ENCODE measurements around the gene TACC2.
"Not testable (repeated sequence)": the region's sequence is repeated elsewhere in the genome, so short reads cannot be mapped to it uniquely, and the experiment has no call there.

Gene TACC2

DNA sequence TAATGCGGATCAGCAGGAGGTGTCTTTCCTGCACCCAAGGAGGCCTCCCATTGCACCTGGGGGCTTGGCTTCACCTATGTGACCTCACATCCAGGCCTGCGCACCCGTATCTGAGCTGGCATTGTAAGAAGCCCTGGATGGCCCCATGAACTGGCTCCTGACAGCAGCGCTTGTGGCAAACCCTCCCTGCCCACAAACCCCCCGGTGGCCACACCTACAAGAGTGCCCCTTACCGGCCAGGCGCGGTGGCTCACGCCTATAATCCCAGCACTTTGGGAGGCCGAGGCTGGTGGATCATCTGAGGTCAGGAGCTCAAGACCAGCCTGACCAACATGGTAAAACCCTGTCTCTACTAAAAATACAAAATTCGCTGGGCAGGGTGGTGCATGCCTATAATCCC, 107.2 kb downstream of the TACC2 start:
- DNase-seq, result not testable (repeated sequence)

DNA sequence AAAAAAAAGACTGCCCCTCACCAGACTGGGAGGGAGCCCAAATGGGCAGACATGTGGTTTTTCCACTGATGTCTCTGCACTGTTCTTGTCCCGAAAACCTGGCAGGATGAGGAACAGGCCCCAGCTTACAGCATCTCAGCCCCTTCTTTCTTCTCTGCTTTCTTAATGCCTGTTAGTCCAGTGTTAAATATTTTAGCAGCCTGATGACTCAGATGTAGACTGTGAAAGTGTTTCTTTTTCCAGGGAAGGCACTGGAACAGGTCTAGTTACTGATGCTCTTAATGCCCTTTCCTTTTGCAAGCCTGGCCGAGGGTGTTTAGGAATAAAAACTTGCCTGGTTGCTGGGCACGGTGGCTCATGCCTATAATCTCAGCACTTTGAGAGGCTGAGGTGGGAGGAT, 107.7 kb downstream of the TACC2 start:
- no peak for DNase-seq

DNA sequence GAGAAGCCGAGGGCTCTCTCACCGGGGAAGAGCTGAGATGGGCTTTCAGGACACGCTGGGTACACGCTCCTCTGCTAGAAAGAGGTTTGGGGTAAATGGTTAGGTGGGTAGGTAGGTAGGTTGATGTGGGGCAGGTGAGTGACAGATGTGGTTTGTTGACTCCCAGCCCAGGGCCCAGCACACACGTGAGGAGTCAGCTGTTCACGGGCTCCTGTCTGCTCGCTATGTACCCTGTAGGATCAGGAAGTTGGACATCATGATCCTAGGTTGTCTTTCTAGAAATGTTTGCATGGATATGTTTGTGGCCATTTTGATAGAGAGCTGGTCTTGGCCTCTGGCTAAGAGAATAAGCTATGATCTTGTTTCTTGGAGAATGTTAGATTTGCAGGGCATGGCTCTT, 109.0 kb downstream of the TACC2 start:
- DNase-seq, result no peak

DNA sequence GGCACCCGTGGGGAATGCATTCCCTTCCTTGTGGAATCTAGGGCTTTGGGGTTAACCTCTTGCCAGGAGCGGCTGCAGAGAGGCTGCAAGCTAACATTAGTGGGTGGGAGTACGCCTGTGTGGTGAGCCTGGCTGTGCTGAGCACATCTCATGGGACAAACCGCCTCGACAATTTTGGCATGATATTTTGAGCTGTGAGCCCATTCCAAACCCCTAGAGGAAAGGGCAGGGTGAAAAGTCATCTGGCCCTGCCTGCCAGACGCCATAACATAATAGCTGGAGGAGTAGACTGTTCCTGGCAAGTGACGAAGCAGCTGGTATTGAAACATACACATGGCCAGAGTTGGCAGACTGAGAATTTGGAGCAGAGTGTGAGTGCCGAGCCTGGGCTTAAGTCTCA, 110.0 kb downstream of the TACC2 start:
- DNase-seq, result no peak

DNA sequence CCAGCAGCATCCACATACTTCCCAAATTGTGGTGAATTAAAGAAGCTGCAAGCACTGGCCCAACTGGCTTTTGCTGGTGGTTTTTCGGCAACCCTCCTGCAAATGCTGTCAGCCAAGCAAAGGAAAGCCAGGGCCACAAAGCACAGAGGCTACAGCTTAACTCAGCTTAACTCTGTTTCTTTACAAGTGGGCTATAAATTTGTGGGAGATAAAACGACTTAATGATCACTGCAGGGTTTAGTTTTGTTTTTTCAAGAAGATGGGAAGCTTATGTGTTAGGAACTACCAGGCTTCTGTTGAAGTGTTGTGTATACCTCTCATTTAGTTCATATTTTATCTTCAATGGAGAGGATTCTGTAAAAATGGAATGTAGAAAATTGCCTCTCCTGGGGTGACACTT, 110.6 kb downstream of the TACC2 start:
- DNase-seq, result no peak

DNA sequence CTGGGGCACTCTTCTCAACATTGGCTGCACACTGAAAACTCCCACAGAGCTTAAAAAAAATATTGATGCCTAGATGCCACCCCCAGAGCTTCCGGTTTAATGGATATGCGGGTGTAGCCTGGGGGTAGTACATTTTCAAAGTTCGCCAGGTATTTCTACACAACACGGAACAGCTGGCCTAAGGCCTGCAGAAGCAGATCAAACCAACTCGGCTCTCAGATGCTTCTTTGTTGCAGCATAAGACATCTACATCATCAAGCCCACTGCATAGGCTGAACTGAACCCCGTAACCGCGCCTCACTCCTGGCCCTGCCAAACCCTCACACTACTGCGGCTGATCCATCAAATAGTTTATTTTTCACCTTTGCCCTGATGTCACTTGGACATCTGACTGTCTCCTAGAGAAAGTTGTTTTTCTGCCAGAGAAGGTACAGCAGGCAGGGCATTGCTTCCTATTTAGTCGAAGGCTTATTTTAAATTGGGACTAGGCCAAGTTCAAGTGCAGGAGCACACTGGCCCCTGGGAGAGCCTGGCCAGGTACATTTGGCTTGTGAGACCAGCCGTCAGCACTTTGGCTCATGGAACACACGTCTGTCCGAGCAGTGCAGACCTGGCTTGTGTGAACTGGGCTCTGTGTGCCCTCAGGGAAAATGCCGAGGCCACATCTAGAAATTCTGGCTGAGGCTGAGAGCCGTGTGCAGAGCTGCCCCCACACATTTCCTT, 113.3 kb downstream of the TACC2 start:
- DNase-seq, result no peak

DNA sequence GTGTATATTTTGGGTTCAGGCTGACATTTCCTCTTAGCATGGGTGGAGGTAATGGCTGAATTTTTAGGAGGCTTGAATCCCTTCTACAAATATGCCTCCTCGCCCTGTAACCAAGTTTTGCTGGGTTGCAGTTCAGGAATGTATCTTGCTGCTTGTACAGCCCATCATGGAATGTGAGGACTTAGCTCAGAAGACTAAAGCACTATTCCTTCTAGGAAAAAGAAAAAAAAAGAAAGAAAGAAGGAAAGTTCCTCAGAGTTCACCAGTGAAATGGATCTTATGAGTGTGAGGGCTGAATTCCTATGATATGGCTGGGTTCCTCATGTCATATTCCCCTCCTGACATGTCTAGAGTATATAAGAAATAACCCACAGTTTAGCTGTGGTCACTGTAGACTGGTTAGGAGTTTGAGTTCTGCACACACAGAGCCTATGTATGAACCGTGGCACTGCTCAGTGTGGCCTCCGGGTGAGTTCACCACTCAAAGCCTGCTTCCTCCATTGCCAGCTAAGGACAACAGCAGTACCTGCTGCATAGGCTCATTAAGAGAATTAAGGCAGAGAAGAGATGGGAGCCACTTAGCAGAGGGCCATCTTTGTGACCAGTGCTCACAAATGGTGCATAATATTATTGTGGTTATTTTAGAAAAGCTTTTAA, 114.0 kb downstream of the TACC2 start:
- DNase-seq, result no peak

DNA sequence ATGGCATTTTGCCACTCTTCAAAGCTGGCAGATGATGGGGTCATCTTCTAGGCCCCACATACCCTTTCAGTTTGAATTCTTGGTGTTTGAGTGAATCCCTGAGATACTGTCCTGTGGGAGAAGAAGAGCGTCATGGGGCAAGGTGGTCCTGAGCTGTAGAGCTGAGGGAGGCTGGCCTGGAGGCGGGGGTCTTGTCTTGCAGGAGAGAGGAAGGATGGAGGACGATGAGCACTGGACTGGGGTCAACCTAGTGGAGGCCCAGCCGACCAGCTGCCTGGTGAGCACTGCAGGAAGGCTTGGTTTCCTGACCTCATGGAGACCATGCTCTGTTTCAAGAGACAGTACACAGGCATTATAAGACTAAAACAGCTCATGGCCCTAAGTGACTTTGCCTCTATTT, 114.6 kb downstream of the TACC2 start:
- no peak for DNase-seq

DNA sequence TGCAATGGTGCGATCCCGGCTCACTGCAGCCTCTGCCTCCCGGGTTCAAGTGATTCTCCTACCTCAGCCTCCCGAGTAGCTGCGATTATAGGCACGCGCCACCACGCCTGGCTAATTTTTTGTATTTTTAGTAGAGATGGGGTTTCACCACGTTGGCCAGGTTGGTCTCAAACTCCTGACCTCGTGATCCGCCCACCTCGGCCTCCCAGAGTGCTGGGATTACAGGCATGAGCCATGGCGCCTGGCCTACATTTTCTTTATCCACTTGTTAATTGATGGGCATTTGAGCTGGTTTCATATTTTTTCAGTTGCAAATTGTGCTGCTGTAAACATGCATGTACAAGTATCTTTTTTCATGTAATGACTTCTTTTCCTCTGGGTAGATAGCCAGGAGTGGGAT, 119.8 kb downstream of the TACC2 start:
- not testable (repeated sequence) for DNase-seq

DNA sequence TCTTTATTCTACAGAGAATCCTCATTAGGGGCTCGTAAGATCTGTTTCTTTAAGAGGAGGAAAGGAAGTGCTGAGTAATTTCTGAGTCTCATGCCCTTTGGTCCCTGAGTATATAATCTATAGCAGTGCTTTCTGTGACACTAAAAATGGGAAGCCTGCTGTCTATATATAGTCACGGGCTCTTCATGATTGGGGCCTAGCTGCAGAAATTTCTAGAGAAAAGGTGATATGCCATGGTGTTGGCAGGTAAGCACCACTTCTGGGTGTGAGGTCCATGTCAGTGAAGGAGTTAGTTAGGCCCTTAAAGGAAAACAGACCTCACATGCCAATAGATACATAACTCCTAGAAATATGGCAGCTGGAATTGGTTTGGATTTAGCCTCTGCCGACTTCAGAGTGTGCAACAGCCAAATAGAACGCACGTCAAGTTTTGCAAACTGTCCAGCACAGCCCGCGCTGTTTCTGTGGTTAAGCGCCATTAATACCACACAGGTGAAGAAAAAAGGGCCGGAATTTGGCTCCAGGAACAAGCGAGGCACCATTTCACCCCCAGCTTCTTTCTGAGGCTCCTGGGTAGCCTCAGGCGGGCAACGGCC, 123.2 kb downstream of the TACC2 start:
- peak; percentile 33 for DNase-seq

DNA sequence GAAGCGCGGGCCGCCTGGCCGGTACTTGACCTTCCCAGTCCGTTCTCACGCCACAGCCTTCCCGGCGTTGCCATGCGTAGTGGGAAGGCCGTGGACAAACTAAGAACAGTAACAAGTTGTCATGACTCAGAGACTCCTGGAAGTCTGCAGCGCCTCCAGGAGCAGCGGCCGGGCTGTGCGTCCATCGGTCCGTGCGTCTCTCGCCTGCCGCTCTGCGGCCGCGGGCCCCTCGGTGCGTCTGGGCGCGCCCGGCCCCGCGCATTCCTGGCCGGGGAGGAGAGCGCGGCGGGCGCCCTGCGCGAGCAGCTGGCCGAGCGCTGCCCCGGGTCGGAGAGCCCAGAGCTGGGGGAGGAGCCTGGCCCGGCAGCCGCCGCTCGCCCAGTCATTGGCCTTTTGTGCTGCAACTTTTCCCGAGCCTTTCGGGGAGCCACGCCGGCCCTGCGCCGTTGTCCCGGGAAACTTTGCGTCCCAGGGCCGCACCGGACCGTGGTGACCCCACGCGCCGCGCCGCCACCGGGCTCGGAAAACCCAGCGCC, 123.7 kb downstream of the TACC2 start:
- DNase-seq, result no peak

DNA sequence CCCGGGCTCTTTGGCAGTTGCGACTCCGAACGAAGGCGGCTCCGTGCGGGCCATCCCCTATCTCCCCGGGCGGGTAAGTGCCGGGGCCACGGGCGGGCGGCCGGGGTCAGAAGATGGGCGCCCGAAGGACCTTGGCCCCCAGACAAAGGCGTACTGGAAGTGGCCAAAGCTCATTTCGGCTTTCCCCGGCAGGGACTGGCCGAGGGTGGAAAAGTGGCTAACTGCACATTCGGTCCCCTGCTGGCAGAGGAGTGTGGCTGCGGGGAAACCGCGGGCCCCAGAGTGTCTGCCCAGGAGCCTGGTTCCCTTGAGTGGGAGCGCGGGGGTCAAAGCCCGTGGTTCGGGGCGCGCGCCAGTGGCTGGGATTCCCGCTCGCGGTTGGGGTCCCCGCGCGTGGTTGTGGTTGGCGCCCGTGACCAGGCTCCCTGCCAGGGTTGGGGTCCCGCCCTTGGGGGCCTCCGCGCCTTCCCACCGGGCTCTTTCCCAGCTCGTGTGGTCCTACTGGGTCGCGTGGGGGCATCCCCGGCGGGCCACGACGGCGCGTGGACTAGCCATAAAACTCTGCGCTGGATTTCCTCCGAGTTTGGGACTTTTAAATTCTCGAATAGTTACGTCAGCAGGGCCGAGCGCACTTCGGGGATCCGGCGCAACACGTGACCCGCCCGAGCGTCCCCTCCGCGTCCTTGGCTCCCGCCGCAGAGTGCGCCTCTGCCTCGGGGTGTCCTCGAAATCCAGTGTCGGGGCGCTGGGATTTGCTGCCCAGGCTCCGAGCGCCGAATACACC, 124.4 kb downstream of the TACC2 start:
- DNase-seq, result no peak

DNA sequence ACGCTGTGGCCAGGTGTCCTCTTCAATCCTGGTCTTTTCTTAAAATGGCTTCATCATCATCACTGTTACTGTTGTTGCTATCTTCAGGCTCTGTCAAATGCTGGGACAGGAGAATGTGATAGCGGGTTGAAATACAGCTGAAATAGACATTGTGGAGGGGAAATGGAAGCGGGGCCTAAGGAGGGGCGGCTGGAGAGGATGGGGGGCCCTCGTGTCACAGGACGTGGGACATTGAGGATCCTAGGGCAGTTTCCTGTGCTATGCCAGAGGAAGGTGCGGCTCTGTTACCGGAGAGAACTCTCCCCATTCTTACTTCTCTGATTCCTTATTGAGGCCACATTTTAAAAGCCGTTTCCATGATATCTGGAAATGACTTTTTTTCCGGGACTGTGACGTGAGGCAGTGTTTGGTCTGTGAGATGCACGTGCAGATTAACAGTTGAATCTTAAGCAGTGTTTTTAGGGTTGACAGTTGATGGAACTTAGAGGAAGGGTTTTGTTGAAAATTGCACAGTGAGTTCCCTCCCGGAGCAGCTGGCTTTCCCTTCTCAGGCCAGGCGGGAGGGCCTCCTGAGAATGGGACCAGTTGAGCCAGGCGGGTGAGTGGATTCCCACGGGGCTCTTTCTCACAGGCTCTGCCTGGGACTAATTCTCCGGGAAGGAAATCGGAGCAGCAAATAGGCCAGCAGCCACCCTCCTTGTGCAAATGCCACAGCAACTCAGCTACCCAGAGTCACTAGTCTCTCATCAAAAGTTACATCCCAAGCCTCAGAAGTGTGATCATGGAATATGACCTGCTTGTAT, 125.2 kb downstream of the TACC2 start:
- no peak for DNase-seq

DNA sequence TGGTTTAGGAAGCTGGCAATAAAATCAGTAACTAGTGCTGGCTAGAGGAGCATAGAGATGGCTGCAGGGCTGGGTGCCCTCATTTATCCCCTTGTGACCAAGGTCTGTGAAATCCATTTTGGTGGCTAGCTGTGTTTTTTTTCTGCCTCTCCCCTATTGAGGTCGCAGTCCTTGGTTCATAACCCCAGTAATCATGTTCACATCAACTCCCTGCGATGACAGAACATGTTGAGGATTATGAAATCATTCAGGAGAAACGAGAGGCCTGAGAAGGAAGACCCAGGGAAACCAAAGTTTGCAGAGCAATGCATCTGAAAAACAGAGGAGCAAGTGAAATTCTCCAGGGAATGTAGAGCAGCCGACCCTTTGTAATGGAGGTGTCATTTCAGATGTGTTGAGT, 126.9 kb downstream of the TACC2 start:
- DNase-seq, result no peak

DNA sequence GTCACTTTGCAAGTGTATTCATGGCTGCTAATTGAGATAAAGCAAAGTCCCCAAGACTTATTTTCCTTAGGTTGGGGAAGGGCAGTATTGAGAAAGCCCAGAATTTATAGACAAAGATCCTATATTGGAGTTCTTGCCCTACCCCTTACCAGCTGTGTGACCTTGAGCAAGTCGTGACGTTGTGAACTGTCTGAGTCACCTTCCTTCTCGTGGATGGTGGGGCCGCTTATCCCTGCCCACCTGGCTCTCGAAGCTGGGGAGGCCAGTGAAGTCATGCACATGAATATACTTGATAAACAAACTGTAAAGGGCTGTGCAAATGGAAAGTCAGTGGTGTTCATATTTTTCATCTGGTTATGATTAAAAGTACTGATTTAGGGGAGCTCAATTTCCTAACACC, 127.4 kb downstream of the TACC2 start:
- no peak for DNase-seq

DNA sequence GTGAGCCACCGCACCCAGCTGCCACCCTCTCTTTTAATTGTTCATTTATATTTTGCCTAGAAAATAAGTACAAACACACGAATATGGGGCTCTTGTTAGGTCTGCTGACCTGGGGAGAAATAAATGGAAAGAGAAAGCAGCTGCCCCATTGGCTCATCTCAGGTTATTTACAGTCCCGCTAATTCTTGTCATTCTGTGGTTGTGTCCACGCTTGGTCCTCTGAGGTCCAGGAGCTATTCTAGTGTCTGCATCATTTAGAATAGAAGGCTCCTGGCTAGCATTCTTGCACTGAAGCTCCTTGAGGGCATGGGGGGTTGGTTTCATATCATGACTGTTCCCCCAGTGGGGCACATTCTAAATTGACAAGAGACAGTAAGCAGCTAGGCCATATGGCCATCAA, 128.5 kb downstream of the TACC2 start:
- DNase-seq, result no peak

DNA sequence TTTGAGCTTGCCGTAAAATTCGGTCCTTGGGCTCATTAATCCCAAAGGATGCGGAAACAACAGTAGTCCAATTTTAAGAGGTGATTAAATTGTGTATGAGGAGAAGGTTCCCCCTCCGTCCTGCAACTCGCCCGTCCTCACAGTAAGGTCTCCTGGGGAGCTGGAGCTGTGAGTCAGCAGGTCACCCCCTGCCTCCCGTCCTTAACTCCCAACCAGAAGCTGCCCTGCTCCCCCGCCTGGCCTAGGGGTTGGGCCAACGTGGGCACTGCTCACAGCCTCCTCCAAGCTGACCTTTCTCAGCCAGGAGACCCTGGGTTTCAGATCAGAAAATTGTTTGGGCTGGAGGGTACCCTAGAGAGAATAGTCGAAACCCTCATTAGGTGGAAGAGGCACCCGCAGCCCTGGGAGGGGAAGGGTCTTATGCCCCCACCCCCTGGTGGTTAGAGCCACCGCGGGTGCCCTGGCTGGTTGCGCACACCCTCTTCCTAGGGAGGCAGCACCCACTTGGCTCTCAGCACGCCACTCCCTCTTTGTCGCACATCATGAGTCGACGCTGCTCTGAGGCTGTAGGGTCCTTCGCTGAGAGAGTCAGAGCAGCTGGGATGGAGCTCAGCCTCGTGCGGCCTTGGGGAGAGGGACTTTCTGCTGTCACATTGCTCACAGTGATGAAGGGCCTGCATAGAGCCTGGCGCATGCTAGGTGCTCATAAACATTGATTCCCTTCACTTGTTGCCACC, 131.2 kb downstream of the TACC2 start:
- no peak for DNase-seq

DNA sequence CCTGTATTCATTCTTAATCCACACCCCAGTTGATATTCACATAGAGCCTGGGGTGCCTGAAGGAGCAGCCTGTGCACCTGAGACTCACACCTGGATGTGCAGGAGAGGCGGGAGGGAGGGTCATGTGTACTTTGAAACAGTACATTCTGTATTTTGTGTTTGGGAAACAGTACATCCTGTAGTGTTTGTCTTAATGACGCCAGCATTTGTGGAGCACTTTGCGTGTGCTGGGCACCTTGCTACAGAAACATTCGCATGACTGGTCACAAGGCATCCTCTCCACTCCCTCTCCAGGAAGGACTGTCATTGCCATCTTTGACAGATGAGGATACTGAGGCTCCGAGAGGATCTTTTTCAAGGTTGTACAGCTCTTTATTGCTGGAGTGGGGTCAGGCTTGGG, 132.1 kb downstream of the TACC2 start:
- no peak for DNase-seq

DNA sequence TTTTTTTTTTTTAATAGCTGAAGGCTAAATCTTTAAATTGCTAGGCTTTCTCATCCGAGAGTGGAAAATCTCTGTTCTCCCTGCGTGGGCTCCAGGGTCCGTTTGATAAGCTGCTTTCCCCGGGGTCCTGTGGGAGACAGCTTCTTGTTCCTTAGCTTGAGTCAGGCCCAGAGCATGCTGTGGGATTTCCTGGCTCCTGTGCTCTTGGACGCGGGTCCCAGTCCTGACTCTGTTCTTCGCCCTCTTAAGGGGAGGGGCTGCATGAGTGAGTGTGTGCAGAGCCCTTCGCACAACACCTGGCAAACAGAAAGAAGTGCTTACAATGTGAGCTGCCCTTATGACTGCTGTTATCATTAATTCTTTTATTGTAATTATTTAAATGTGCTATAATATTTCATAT, 133.5 kb downstream of the TACC2 start:
- no peak for DNase-seq

DNA sequence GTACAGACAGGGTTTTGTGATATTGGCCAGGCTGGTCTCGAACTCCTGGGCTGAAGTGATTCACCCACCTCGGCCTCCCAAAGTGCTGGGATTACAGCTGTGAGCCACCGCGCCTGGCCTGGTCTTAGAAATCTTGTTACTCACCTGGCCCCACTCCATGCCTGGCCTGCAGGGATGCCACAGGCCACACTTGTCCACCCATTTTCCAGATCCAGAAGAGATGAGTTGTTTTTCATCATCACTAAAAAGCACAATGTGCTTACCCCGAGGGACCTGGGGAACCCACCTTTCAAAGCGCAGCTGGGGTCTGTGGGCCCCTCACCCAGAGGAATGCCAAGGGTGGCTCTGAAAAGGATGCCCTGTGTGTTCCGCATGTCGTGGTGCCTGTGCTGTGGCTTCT, 134.2 kb downstream of the TACC2 start:
- DNase-seq, result no peak

DNA sequence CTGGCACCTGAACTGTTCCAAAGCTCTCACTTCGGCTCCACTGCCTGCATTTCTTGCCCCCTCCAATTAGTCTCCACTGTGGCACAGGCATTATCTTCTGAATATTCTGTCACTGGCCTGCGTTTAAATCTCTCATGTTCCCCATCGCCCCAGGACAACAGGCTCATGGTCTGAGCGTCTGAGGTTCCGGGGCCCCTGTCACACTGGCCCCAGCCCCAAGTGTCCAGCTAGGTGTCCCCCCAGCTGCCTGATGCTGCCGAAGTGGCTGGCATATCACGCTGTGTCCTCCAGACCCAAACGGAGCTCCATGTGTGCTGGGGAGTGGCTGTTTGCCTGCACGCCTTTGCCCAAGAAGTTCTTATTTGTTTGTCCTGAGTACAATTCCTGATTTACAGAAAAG, 135.4 kb downstream of the TACC2 start:
- no peak for DNase-seq

DNA sequence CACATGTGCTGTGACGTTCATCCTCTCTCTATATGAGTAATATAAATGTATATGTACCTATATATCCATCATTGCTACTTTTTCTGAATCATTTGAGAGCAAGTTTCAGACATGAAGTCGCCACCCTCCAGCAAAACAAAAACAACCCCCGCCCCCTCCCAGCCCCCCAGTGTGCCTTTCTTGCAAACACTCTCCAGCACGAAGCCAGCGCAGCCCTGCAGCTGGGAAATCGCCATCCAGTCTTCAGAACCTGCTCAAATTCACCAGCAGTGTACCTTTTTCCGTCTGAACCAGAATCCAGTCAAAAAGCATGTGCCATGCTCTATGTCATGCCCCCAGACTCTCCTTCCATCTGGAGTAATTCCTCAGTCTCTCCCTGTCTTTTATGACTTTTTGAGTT, 135.8 kb downstream of the TACC2 start:
- DNase-seq, result no peak
